Spleen (tissue), 11 donors: ENCODE results near the gene GALNT17. TPM values are rescaled to one million over a fixed set of nuclear protein-coding genes. Genes with fewer than 3 reads are reported as not detected.
A peak's percentile ranks its signal among the peaks of the same experiment; 100 is the strongest.

Source experiments
- DNase-seq: peaks from one replicate; pipeline ENCODE4 v3.0.0-alpha.2; 2020
- H3K27ac ChIP-seq, 8 donors: fragments of 200-600 bp; sonication (generic) in 7 of 8; 1 replicate in 4 of 8; 2 replicates in 4 of 8; pipeline versions ENCODE4 v1.5.0 to v1.8.0; 2016 to 2021; ENCODE audit warnings: inconsistent platforms in 4 of 8, mild to moderate bottlenecking in 4 of 8, moderate library complexity in 1 of 8
- H3K27me3 ChIP-seq, 7 donors: fragments of 200-600 bp; sonication (generic) in 6 of 7; replicated peaks in 1 of 7; 1 replicate in 4 of 7; 2 replicates in 3 of 7; pipeline versions ENCODE4 v1.5.0 to v1.8.0; 2016 to 2021; ENCODE audit warnings: inconsistent platforms in 3 of 7, mild to moderate bottlenecking in 1 of 7
- H3K36me3 ChIP-seq, 6 donors: fragments of 200-600 bp; sonication (generic) in 5 of 6; 1 replicate in 4 of 6; 2 replicates in 2 of 6; pipeline versions ENCODE4 v1.5.0 to v1.8.0; 2016 to 2021; ENCODE audit warnings: inconsistent platforms in 2 of 6
- H3K4me1 ChIP-seq, 6 donors: fragments of 200-600 bp; sonication (generic) in 5 of 6; 1 replicate in 3 of 6; 2 replicates in 3 of 6; pipeline versions ENCODE4 v1.5.0 to v1.8.0; 2016 to 2021; ENCODE audit warnings: inconsistent platforms in 3 of 6
- H3K4me3 ChIP-seq, 8 donors: fragments of 200-600 bp; sonication (generic) in 7 of 8; 1 replicate in 4 of 8; 2 replicates in 4 of 8; pipeline versions ENCODE4 v1.5.0 to v1.8.0; 2016 to 2021; ENCODE audit warnings: inconsistent platforms in 4 of 8, mild to moderate bottlenecking in 4 of 8, moderate library complexity in 2 of 8
- H3K9me3 ChIP-seq, 8 donors: fragments of 200-600 bp; sonication (generic) in 7 of 8; 1 replicate in 4 of 8; 2 replicates in 4 of 8; pipeline versions ENCODE4 v1.5.0 to v1.8.0; 2016 to 2021; ENCODE audit warnings: inconsistent platforms in 4 of 8
- CTCF ChIP-seq, 11 experiments: fragments of 200-600 bp in 7 of 11; fragments of 450-650 bp in 4 of 11; sonication (generic) in 4 of 11; IDR thresholded peaks in 8 of 11; conservative IDR thresholded peaks in 3 of 11; 1 replicate in 7 of 11; 2 replicates in 4 of 11; pipeline versions ENCODE4 v1.4.0 to v1.8.0; 2016 to 2021; ENCODE audit warnings: antibody characterized with exemption in 11 of 11, inconsistent platforms in 4 of 11, mild to moderate bottlenecking in 1 of 11
- POLR2A ChIP-seq, 3 donors: fragments of 450-650 bp; IDR thresholded peaks; one replicate each; pipeline ENCODE4 v1.5.1; 2017; ENCODE audit warnings: antibody characterized with exemption in 3 of 3, mild to moderate bottlenecking in 1 of 3
- POLR2AphosphoS5 ChIP-seq, 3 donors: sonication (generic); formaldehyde crosslinking; IDR thresholded peaks; one replicate each; pipeline ENCODE4 v1.5.1; 2017; ENCODE audit warnings: antibody characterized with exemption in 3 of 3
- WGBS, 5 donors: extraction: QIAGEN DNeasy Blood & Tissue Kit in 3 of 5; methylation state at CpG; one replicate each; pipeline versions ENCODE4 v1.1.5 to v1.1.7; 2013 to 2018; 5-methylcytosine and 5-hydroxymethylcytosine counted together
- intact Hi-C: fragments of 100-400 bp; cut with DNase I; formaldehyde crosslinking; loops from one replicate; pipeline ENCODE4 v1.15.0; 2023; ENCODE audit warnings: low total_unique reads
- polyA plus RNA-seq, 3 donors: library from polyadenylated mRNA; stranded (reverse); fragments of 200-250 nt; gene quantifications; one replicate each; pipeline ENCODE4 v1.2.1, GENCODE V29; 2013
- total RNA-seq, 7 donors: library from RNA; depleted of rRNA in 3 of 7; stranded (reverse); fragments of >200 nt in 3 of 7; fragmentation: NEBNext Ultra II Directional in 4 of 7; extraction: Animal tissue kit (Norgen Biotek cat#: 25700) in 4 of 7; gene quantifications; one replicate each; pipeline versions ENCODE4 v1.1.0 to v1.2.1, GENCODE V29; 2016 to 2021
- donor health status: healthy with polysubstance abuse.
- donor health status: DM: no; HTN: no; CAD: no; lungs with moderate emphysema.
- donor health status: DM: no; HTN: no; CAD: no.
- donor health status: Bipolar disorder and iron deficiency.
- donor health status: healthy.
- donor health status: DM: no; HTN: no; CAD: no.
- donor health status: DM: yes; HTN: yes; CAD: no.

Gene GALNT17
- total and polyA plus RNA-seq, 10 donors = 0.39 to 10.8 (median 3.1) TPM

GRCh38 chr7:71668572-71668971 is 536.6 kb downstream of the GALNT17 start:
- Histone ChIP-seq H3K9me3 (peaks cover 0 to 28% (median 17%) of the 10 kb centered on the region in 8 donors), H3K4me3 (no peak overlapping the region), H3K27ac (no peak overlapping the region), H3K27me3 (no peaks in the 10 kb centered on the region), H3K4me1 (no peaks in the 10 kb centered on the region), H3K36me3 (no peaks in the 10 kb centered on the region)
- 85 to 100% (median 90%) methylated on average over 1 of the region's 1 CpG for WGBS, 5 donors
- DNase-seq = no peak
- no peak for TF ChIP-seq CTCF (IDR thresholded peaks at IDR 0.05 in 8 of 11, conservative IDR thresholded peaks at IDR 0.05 in 3 of 11)
- no peak for TF ChIP-seq POLR2A (IDR thresholded peaks at IDR 0.05)
- TF ChIP-seq POLR2AphosphoS5 (IDR thresholded peaks at IDR 0.05) = no peak
- intact Hi-C loops = no loop called here

- H3K4me1 ChIP-seq = peaks cover 0 to 6% (median 0%) of the 10 kb centered on the region in 6 donors
Observed at GRCh38 chr7:71679480-71679879, 547.5 kb downstream of the GALNT17 start.

GRCh38 chr7:71682181-71682580 is 550.2 kb downstream of the GALNT17 start:
- peak overlapping the region in 2 of 8 donors; percentile 78 to 83 for H3K27ac ChIP-seq
- H3K36me3 ChIP-seq = no peaks in the 10 kb centered on the region
- peaks cover 0 to 7% (median 0%) of the 10 kb centered on the region in 8 donors for H3K9me3 ChIP-seq
- peaks cover 0 to 6% (median 0%) of the 10 kb centered on the region in 6 donors for H3K4me1 ChIP-seq
- H3K4me3 ChIP-seq = no peak overlapping the region
- no peak for DNase-seq
- H3K27me3 ChIP-seq = no peaks in the 10 kb centered on the region
- intact Hi-C loops = no loop called here
- TF ChIP-seq POLR2A (IDR thresholded peaks at IDR 0.05) = no peak
- no peak for TF ChIP-seq CTCF (IDR thresholded peaks at IDR 0.05 in 8 of 11, conservative IDR thresholded peaks at IDR 0.05 in 3 of 11)
- TF ChIP-seq POLR2AphosphoS5 (IDR thresholded peaks at IDR 0.05) = no peak
- WGBS, 5 donors = 73 to 93% (median 78%) methylated on average over 5 of the region's 5 CpGs

More at GRCh38 chr7:71679480-71679879, 547.5 kb downstream of the GALNT17 start:
- intact Hi-C loops = no loop called here
- peaks cover 0 to 7% (median 0%) of the 10 kb centered on the region in 8 donors for H3K9me3 ChIP-seq
- H3K27me3 ChIP-seq = no peaks in the 10 kb centered on the region
- H3K36me3 ChIP-seq = no peaks in the 10 kb centered on the region
- no peak overlapping the region for H3K4me3 ChIP-seq
- no peak overlapping the region for H3K27ac ChIP-seq
- TF ChIP-seq CTCF (IDR thresholded peaks at IDR 0.05 in 8 of 11, conservative IDR thresholded peaks at IDR 0.05 in 3 of 11) = no peak
- TF ChIP-seq POLR2A (IDR thresholded peaks at IDR 0.05) = no peak
- TF ChIP-seq POLR2AphosphoS5 (IDR thresholded peaks at IDR 0.05) = no peak
- DNase-seq = no peak
- 50 to 64% (median 61%) methylated on average over 8 of the region's 8 CpGs for WGBS, 5 donors

- peaks cover 0 to 7% (median 0%) of the 10 kb centered on the region in 8 donors for H3K9me3 ChIP-seq
- H3K27me3 ChIP-seq = no peaks in the 10 kb centered on the region
- H3K4me1 ChIP-seq = peaks cover 0 to 6% (median 0%) of the 10 kb centered on the region in 6 donors
- peak overlapping the region in 7 of 8 donors; percentile 72 to 83 (median 74) for H3K27ac ChIP-seq
- peak in 2 of 3 donors; percentile 14 to 29 for TF ChIP-seq POLR2AphosphoS5 (IDR thresholded peaks at IDR 0.05)
- no peak for TF ChIP-seq CTCF (IDR thresholded peaks at IDR 0.05 in 8 of 11, conservative IDR thresholded peaks at IDR 0.05 in 3 of 11)
- intact Hi-C loops = no loop called here
- H3K36me3 ChIP-seq = no peaks in the 10 kb centered on the region
- 30 to 47% (median 39%) methylated on average over 21 of the region's 21 CpGs for WGBS, 5 donors
- no peak overlapping the region for H3K4me3 ChIP-seq
- DNase-seq = no peak
Observed at GRCh38 chr7:71682841-71683781, 551.2 kb downstream of the GALNT17 start.
